HepG2 (cell line): ENCODE measurements around the gene RHBDF2. TPM values are rescaled to one million over a fixed set of nuclear protein-coding genes. Genes with fewer than 3 reads are reported as not detected.

ENCODE experiments used
- ARHGAP35 ChIP-seq: sonication (generic); formaldehyde crosslinking; IDR thresholded peaks from 2 replicates; pipeline ENCODE4 v1.9.0; 2022; ENCODE audit warnings: mild to moderate bottlenecking, inconsistent platforms, moderate library complexity, missing genetic modification reagents, borderline replicate concordance
- ARID3A ChIP-seq: IDR thresholded peaks from 2 replicates; pipeline ENCODE4 v1.6.1; 2012; ENCODE audit warnings: low read depth, low read length, improper control_type of control experiment
- BORCS8-MEF2B ChIP-seq: sonication (generic); formaldehyde crosslinking; IDR thresholded peaks from 2 replicates; pipeline ENCODE4 v1.8.0; 2022; ENCODE audit warnings: mild to moderate bottlenecking, missing genetic modification reagents
- CCDC6 ChIP-seq: sonication (generic); formaldehyde crosslinking; IDR thresholded peaks from 2 replicates; pipeline ENCODE4 v1.8.1; 2022; ENCODE audit warnings: mild to moderate bottlenecking, missing genetic modification reagents, moderate library complexity
- EEA1 ChIP-seq: sonication (generic); formaldehyde crosslinking; IDR thresholded peaks from 2 replicates; pipeline ENCODE4 v1.5.1; 2020; ENCODE audit warnings: mild to moderate bottlenecking, missing genetic modification reagents, borderline replicate concordance
- FLYWCH1 ChIP-seq: sonication (generic); formaldehyde crosslinking; IDR thresholded peaks from 2 replicates; pipeline ENCODE4 v1.8.1; 2023; ENCODE audit warnings: mild to moderate bottlenecking, missing genetic modification reagents
- HOXA5 ChIP-seq: sonication (generic); formaldehyde crosslinking; IDR thresholded peaks from 2 replicates; pipeline ENCODE4 v1.4.0; 2020; ENCODE audit warnings: missing genetic modification reagents
- NFKB2 ChIP-seq: sonication (generic); formaldehyde crosslinking; IDR thresholded peaks from 2 replicates; pipeline ENCODE4 v1.4.0; 2020; ENCODE audit warnings: missing genetic modification reagents, borderline replicate concordance
- REXO4 ChIP-seq: sonication (generic); formaldehyde crosslinking; IDR thresholded peaks from 2 replicates; pipeline ENCODE4 v1.8.0; 2022; ENCODE audit warnings: missing genetic modification reagents, mild to moderate bottlenecking, borderline replicate concordance
- SALL2 ChIP-seq: sonication (generic); formaldehyde crosslinking; IDR thresholded peaks from 2 replicates; pipeline ENCODE4 v1.8.1; 2023; ENCODE audit warnings: mild to moderate bottlenecking, missing genetic modification reagents, inconsistent platforms
- SATB2 ChIP-seq: sonication (generic); formaldehyde crosslinking; IDR thresholded peaks from 2 replicates; pipeline ENCODE4 v1.5.0; 2020; ENCODE audit warnings: missing genetic modification reagents
- SMAD3 ChIP-seq: sonication (generic); formaldehyde crosslinking; IDR thresholded peaks from 2 replicates; pipeline ENCODE4 v1.4.0; 2020; ENCODE audit warnings: missing genetic modification reagents
- SOX6 ChIP-seq, 2 experiments: fragments of 450-650 bp in 1 of 2; sonication (generic) in 1 of 2; formaldehyde crosslinking in 1 of 2; IDR thresholded peaks; 2 replicates each; pipeline versions ENCODE4 v1.4.0 to v1.6.1; 2017 to 2020; ENCODE audit warnings: antibody characterized with exemption in 1 of 2, mild to moderate bottlenecking in 1 of 2, missing genetic modification reagents in 1 of 2
- TIGD3 ChIP-seq: sonication (generic); formaldehyde crosslinking; IDR thresholded peaks from 2 replicates; pipeline ENCODE4 v1.5.1; 2020; ENCODE audit warnings: mild to moderate bottlenecking, missing genetic modification reagents, borderline replicate concordance
- TMF1 ChIP-seq: sonication (generic); formaldehyde crosslinking; IDR thresholded peaks from 2 replicates; pipeline ENCODE4 v1.8.1; 2022; ENCODE audit warnings: low read depth, missing genetic modification reagents
- TRIM24 ChIP-seq: sonication (generic); formaldehyde crosslinking; IDR thresholded peaks from 2 replicates; pipeline ENCODE4 v1.8.0; 2022; ENCODE audit warnings: mild to moderate bottlenecking, missing genetic modification reagents
- ZBTB14 ChIP-seq: sonication (generic); formaldehyde crosslinking; IDR thresholded peaks from 2 replicates; pipeline ENCODE4 v1.4.0; 2020; ENCODE audit warnings: missing genetic modification reagents
- ZBTB21 ChIP-seq: sonication (generic); formaldehyde crosslinking; IDR thresholded peaks from 2 replicates; pipeline ENCODE4 v1.4.0; 2020; ENCODE audit warnings: missing genetic modification reagents
- ZFP90 ChIP-seq: sonication (generic); formaldehyde crosslinking; IDR thresholded peaks from 2 replicates; pipeline ENCODE4 v1.8.0; 2022; ENCODE audit warnings: missing genetic modification reagents, mild to moderate bottlenecking, inconsistent platforms, borderline replicate concordance
- ZNF335 ChIP-seq: sonication (generic); formaldehyde crosslinking; IDR thresholded peaks from 2 replicates; pipeline ENCODE4 v1.4.0; 2020; ENCODE audit warnings: missing genetic modification reagents
- ZNF460 ChIP-seq: sonication (generic); formaldehyde crosslinking; IDR thresholded peaks from 2 replicates; pipeline ENCODE4 v1.5.1; 2020; ENCODE audit warnings: missing genetic modification reagents, mild to moderate bottlenecking, borderline replicate concordance
- ZNF512 ChIP-seq: sonication (generic); formaldehyde crosslinking; IDR thresholded peaks from 2 replicates; pipeline ENCODE4 v1.4.0; 2020; ENCODE audit warnings: mild to moderate bottlenecking, missing genetic modification reagents
- ZNF580 ChIP-seq: IDR thresholded peaks from 2 replicates; pipeline ENCODE4 v1.6.1; 2016; ENCODE audit warnings: low read depth, borderline replicate concordance
- ZNF660 ChIP-seq: sonication (generic); formaldehyde crosslinking; IDR thresholded peaks from 2 replicates; pipeline ENCODE4 v1.5.1; 2020; ENCODE audit warnings: mild to moderate bottlenecking, low read depth, missing genetic modification reagents, borderline replicate concordance
- ZNF850 ChIP-seq: sonication (generic); formaldehyde crosslinking; conservative IDR thresholded peaks from 2 replicates; pipeline ENCODE4 v1.9.0; 2021; ENCODE audit warnings: mild to moderate bottlenecking, missing genetic modification reagents
- polyA plus RNA-seq, 8 experiments: library from polyadenylated mRNA; depleted of rRNA in 3 of 8; stranded (reverse) in 7 of 8; unstranded in 1 of 8; fragments of >200 nt; fragmentation: Illumina TruSeq in 4 of 8; extraction: Trizol in 4 of 8; gene quantifications; 2 replicates each; pipeline versions ENCODE4 v1.2.1 to v1.2.3, GENCODE V29; 2011 to 2016; ENCODE audit warnings: low read depth in 4 of 8, missing spikeins in 1 of 8, mixed read lengths in 1 of 8; ENCODE audit not compliant: insufficient read depth in 1 of 8
- total RNA-seq, 5 experiments: library from RNA; depleted of rRNA; stranded (reverse); fragments of >200 nt; fragmentation: Illumina TruSeq; extraction: Trizol; gene quantifications; 2 replicates each; pipeline ENCODE4 v1.2.3, GENCODE V29; 2016; ENCODE audit warnings: low read depth in 1 of 5

Gene RHBDF2
- total and polyA plus RNA-seq, 2 of the 13 experiments (the other 11 are each of a cell fraction or from before 2014, with no cell fraction given): 7.8 to 24.2 TPM

GRCh38 chr17:76499267-76499667 lies 2.0 kb downstream of the RHBDF2 start (continued):
- TF ChIP-seq SOX6 (IDR thresholded peaks at IDR 0.05) (no peak), SOX6 (CRISPR knock-in tag; IDR thresholded peaks at IDR 0.05) (peak; percentile 89), HOXA5 (0 out of 2 replicates have a peak, but pooled peaks have one; percentile 36), EEA1 (no peak), FLYWCH1 (CRISPR knock-in tag) (no peak), ZFP90 (CRISPR knock-in tag) (no peak), SATB2 (CRISPR knock-in tag) (no peak), ZNF512 (no peak), SMAD3 (CRISPR knock-in tag) (peak; percentile 98), ZNF580 (CRISPR knock-in tag) (no peak), ZNF460 (CRISPR knock-in tag) (peak; percentile 45; the same call in 1 of the 2 replicates), SALL2 (CRISPR knock-in tag) (no peak; the same call in 1 of the 2 replicates), NFKB2 (CRISPR knock-in tag) (peak; percentile 55; the same call in 1 of the 2 replicates), CCDC6 (CRISPR knock-in tag) (peak; percentile 60; the same call in 1 of the 2 replicates), BORCS8-MEF2B (CRISPR knock-in tag) (peak; percentile 67; the same call in 1 of the 2 replicates), ARID3A (no peak; the same call in 1 of the 2 replicates), ZNF850 (no peak), REXO4 (CRISPR knock-in tag) (peak; percentile 20; the same call in 1 of the 2 replicates), TIGD3 (CRISPR knock-in tag) (no peak), ZNF660 (no peak), ZBTB21 (CRISPR knock-in tag) (0 out of 2 replicates have a peak, but pooled peaks have one; percentile 24), ZNF335 (peak; percentile 78; the same call in 1 of the 2 replicates), TRIM24 (CRISPR knock-in tag) (0 out of 2 replicates have a peak, but pooled peaks have one; percentile 20), TMF1 (no peak), ARHGAP35 (CRISPR knock-in tag) (0 out of 2 replicates have a peak, but pooled peaks have one; percentile 34), ZBTB14 (no peak)
